Mammary epithelial cell (primary cell): ENCODE results near the gene RPS18.

Source experiments
- EZH2 ChIP-seq: IDR thresholded peaks from 2 replicates; pipeline ENCODE4 v1.6.1; 2012; ENCODE audit warnings: low read length, inconsistent platforms, borderline replicate concordance
- TF ChIP-seq, protein P1 (sequence below), 2 donors: IDR thresholded peaks in 1 of 2; conservative IDR thresholded peaks in 1 of 2; 2 replicates each; pipeline ENCODE4 v1.5.1; 2011 to 2012; ENCODE audit warnings: inconsistent platforms in 2 of 2, low read length in 2 of 2, mild to moderate bottlenecking in 2 of 2, control low read depth in 1 of 2, low read depth in 1 of 2; ENCODE audit not compliant: insufficient read depth in 1 of 2; ENCODE audit errors: extremely low read depth in 1 of 2

DNA sequence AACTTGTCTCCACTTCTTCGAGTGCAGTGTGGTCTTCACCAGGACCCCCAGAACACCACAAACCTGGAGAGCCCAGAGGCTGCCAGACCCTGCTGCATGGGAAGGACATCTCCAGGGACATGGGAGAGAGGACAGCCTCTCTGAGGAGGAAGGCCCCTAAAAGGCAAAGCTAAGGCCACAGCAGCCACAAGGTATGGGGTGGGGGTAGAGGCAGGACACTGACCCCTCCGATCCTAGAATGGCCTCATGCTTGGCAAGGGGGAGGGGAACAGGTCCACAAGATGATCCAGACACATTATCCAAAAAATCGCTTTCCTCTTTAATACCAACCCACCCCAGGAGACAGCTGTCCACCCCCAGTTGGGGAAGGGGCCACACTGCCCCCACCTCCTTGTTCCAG is 6.9 kb downstream of the RPS18 start:
- TF ChIP-seq, protein P1, sequence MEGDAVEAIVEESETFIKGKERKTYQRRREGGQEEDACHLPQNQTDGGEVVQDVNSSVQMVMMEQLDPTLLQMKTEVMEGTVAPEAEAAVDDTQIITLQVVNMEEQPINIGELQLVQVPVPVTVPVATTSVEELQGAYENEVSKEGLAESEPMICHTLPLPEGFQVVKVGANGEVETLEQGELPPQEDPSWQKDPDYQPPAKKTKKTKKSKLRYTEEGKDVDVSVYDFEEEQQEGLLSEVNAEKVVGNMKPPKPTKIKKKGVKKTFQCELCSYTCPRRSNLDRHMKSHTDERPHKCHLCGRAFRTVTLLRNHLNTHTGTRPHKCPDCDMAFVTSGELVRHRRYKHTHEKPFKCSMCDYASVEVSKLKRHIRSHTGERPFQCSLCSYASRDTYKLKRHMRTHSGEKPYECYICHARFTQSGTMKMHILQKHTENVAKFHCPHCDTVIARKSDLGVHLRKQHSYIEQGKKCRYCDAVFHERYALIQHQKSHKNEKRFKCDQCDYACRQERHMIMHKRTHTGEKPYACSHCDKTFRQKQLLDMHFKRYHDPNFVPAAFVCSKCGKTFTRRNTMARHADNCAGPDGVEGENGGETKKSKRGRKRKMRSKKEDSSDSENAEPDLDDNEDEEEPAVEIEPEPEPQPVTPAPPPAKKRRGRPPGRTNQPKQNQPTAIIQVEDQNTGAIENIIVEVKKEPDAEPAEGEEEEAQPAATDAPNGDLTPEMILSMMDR (conservative IDR thresholded peaks at IDR 0.05 in 1 of 2, IDR thresholded peaks at IDR 0.05 in 1 of 2; ENCODE audit: extremely low read depth in 1 of 2, insufficient read depth in 1 of 2, low read depth in 1 of 2, low read length in 2 of 2): no peak
- no peak for TF ChIP-seq EZH2
